C4-2B (cell line): Measurements from ENCODE around the gene PERCC1.

Experiments
- H3K27ac ChIP-seq: fragments of 450-650 bp; 2 replicates; pipeline ENCODE4 v1.5.1; 2017
- CTCF ChIP-seq: fragments of 450-650 bp; conservative IDR thresholded peaks from 2 replicates; pipeline ENCODE4 v1.5.1; 2017; ENCODE audit warnings: mild to moderate bottlenecking
- ZFX ChIP-seq: fragments of 450-650 bp; IDR thresholded peaks from 2 replicates; pipeline ENCODE4 v1.6.1; 2017

The PERCC1 gene

GRCh38 chr16:1453316-1453715 is 22.4 kb downstream of the PERCC1 start:
- TF ChIP-seq ZFX (no peak), CTCF (no peak)
- no peak overlapping the region for H3K27ac ChIP-seq

GRCh38 chr16:1454561-1454960 is 23.7 kb downstream of the PERCC1 start:
- no peak overlapping the region for H3K27ac ChIP-seq
- TF ChIP-seq CTCF (no peak), ZFX (no peak)

GRCh38 chr16:1455190-1456171 is 24.6 kb downstream of the PERCC1 start:
- H3K27ac ChIP-seq: no peak overlapping the region
- TF ChIP-seq CTCF: no peak
- TF ChIP-seq ZFX: no peak

GRCh38 chr16:1456951-1457350 is 26.1 kb downstream of the PERCC1 start:
- TF ChIP-seq CTCF: no peak
- TF ChIP-seq ZFX: no peak
- H3K27ac ChIP-seq: no peak overlapping the region

- TF ChIP-seq ZFX: no peak
- TF ChIP-seq CTCF: no peak
These were observed 26.8 kb downstream of the PERCC1 start for GRCh38 chr16:1457489-1458245.

GRCh38 chr16:1458336-1458976 is 27.6 kb downstream of the PERCC1 start:
- H3K27ac ChIP-seq: no peak overlapping the region
- TF ChIP-seq ZFX: no peak
- no peak for TF ChIP-seq CTCF

More at GRCh38 chr16:1457489-1458245, 26.8 kb downstream of the PERCC1 start:
- H3K27ac ChIP-seq: no peak overlapping the region
